Neural progenitor cell (in vitro differentiated cells): ENCODE results near the gene CINP.

Experiments used
- EZH2 ChIP-seq: fragments of 200-600 bp; sonication (generic); IDR thresholded peaks from 2 replicates; pipeline ENCODE4 v1.6.1; 2017; ENCODE audit warnings: antibody characterized with exemption, mild to moderate bottlenecking, moderate library complexity
- TF ChIP-seq, protein P1 (sequence below): fragments of 200-600 bp; sonication (generic); IDR thresholded peaks from 2 replicates; pipeline ENCODE4 v1.5.1; 2017; ENCODE audit warnings: antibody characterized with exemption, mild to moderate bottlenecking

DNA sequence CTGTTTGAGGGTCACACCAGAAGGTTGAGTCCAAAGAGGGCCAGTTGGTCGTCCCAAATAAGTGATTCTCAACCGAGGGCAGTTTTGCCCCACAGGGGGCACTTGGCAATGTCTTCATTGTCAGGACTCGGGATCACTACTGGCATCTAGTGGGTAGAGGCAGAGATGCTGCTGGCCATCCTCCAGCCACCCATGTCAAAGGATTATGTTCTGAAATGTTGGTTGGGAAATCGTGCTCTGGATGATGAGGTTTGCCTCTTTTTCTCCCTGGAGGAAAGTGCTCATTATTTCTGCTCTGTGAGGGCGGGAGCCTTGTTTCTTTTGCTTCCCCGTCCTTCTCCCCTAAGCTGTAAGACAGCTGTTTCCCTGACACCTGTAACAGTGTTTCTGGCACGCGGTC is 39.6 kb downstream of the CINP start:
- no peak for TF ChIP-seq EZH2
- TF ChIP-seq, protein P1, sequence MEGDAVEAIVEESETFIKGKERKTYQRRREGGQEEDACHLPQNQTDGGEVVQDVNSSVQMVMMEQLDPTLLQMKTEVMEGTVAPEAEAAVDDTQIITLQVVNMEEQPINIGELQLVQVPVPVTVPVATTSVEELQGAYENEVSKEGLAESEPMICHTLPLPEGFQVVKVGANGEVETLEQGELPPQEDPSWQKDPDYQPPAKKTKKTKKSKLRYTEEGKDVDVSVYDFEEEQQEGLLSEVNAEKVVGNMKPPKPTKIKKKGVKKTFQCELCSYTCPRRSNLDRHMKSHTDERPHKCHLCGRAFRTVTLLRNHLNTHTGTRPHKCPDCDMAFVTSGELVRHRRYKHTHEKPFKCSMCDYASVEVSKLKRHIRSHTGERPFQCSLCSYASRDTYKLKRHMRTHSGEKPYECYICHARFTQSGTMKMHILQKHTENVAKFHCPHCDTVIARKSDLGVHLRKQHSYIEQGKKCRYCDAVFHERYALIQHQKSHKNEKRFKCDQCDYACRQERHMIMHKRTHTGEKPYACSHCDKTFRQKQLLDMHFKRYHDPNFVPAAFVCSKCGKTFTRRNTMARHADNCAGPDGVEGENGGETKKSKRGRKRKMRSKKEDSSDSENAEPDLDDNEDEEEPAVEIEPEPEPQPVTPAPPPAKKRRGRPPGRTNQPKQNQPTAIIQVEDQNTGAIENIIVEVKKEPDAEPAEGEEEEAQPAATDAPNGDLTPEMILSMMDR = peak; percentile 50
